Left ventricle myocardium inferior (tissue), 1 donor: ENCODE data around the gene ANKRD13C. TPM values are rescaled to one million over a fixed set of nuclear protein-coding genes. Genes with fewer than 3 reads are reported as not detected.
"Not testable (repeated sequence)": the region's sequence is repeated elsewhere in the genome, so short reads cannot be mapped to it uniquely, and the experiment has no call there.

ENCODE experiments used
- DNase-seq: peaks from one replicate; pipeline ENCODE4 v3.0.0-alpha.2; 2020
- H3K27ac ChIP-seq: fragments of 200-600 bp; replicated peaks from 2 replicates; pipeline ENCODE4 v1.8.0; 2021
- H3K27me3 ChIP-seq: fragments of 200-600 bp; 2 replicates; pipeline ENCODE4 v1.8.0; 2021; ENCODE audit warnings: low read depth
- H3K36me3 ChIP-seq: fragments of 200-600 bp; 2 replicates; pipeline ENCODE4 v1.8.0; 2021
- H3K4me1 ChIP-seq: fragments of 200-600 bp; 2 replicates; pipeline ENCODE4 v1.8.0; 2021
- H3K4me3 ChIP-seq: fragments of 200-600 bp; 2 replicates; pipeline ENCODE4 v1.8.0; 2021; ENCODE audit warnings: mild to moderate bottlenecking, moderate library complexity
- H3K9me3 ChIP-seq: fragments of 200-600 bp; replicated peaks from 2 replicates; pipeline ENCODE4 v1.8.0; 2021
- CTCF ChIP-seq: fragments of 200-600 bp; IDR thresholded peaks from 2 replicates; pipeline ENCODE4 v1.8.0; 2021; ENCODE audit warnings: antibody characterized with exemption, mild to moderate bottlenecking, borderline replicate concordance
- intact Hi-C: fragments of 100-400 bp; cut with micrococcal nuclease; formaldehyde crosslinking; loops from one replicate; pipeline ENCODE4 v1.11.0; 2022
- total RNA-seq: library from RNA; stranded (reverse); fragmentation: NEBNext Ultra II Directional; extraction: Animal tissue kit (Norgen Biotek cat#: 25700); gene quantifications from one replicate; pipeline ENCODE4 v1.2.1, GENCODE V29; 2021
- donor health status: DM: no; HTN: yes; CAD: no; lungs with severe emphysema.

ANKRD13C gene
- total RNA-seq, 1 donor from 2014 or later, result 9.5 TPM

GRCh38 chr1:70383483-70383882 is 29.0 kb upstream of the ANKRD13C start:
- Histone ChIP-seq H3K36me3 (no peaks in the 10 kb centered on the region), H3K27ac (no peak overlapping the region), H3K4me3 (no peak overlapping the region), H3K27me3 (no peaks in the 10 kb centered on the region), H3K4me1 (no peaks in the 10 kb centered on the region), H3K9me3 (no peaks in the 10 kb centered on the region)
- intact Hi-C loops, result no loop called here
- TF ChIP-seq CTCF, result no peak
- no peak for DNase-seq

GRCh38 chr1:70382682-70383081 is 28.2 kb upstream of the ANKRD13C start:
- no peak for TF ChIP-seq CTCF
- no peaks in the 10 kb centered on the region for H3K27me3 ChIP-seq

GRCh38 chr1:70376196-70376595 is 21.7 kb upstream of the ANKRD13C start:
- intact Hi-C loops, result no loop called here
- no peaks in the 10 kb centered on the region for H3K27me3 ChIP-seq
- TF ChIP-seq CTCF, result no peak

More at GRCh38 chr1:70382682-70383081, 28.2 kb upstream of the ANKRD13C start:
- Histone ChIP-seq H3K4me3 (no peak overlapping the region), H3K9me3 (no peaks in the 10 kb centered on the region), H3K27ac (no peak overlapping the region), H3K4me1 (no peaks in the 10 kb centered on the region), H3K36me3 (no peaks in the 10 kb centered on the region)
- no peak for DNase-seq
- intact Hi-C loops, result no loop called here

DNA sequence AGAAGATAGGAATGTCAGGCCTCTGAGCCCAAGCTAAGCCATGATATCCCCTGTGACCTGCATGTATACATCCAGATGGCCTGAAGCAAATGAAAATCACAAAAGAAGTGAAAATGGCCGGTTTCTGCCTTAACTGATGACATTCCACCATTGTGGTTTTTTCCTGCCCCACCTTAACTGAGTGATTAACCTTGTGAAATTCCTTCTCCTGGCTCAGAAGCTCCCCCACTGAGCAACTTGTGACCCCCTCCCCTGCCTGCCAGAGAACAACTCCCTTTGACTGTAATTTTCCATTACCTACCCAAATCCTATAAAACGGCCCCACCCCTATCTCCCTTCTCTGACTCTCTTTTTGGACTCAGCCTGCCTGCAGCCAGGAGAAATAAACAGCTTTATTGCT is 19.1 kb upstream of the ANKRD13C start:
- H3K27me3 ChIP-seq, H3K4me3 ChIP-seq, DNase-seq, H3K27ac ChIP-seq, H3K36me3 ChIP-seq, H3K9me3 ChIP-seq, H3K4me1 ChIP-seq, intact Hi-C loops: not testable (repeated sequence)

More at GRCh38 chr1:70376196-70376595, 21.7 kb upstream of the ANKRD13C start:
- Histone ChIP-seq H3K4me3 (no peak overlapping the region), H3K9me3 (no peaks in the 10 kb centered on the region), H3K36me3 (peaks cover 6% of the 10 kb centered on the region), H3K4me1 (no peaks in the 10 kb centered on the region), H3K27ac (no peak overlapping the region)
- DNase-seq, result no peak

GRCh38 chr1:70372426-70372825 is 17.9 kb upstream of the ANKRD13C start:
- Histone ChIP-seq H3K4me1 (no peaks in the 10 kb centered on the region), H3K9me3 (no peaks in the 10 kb centered on the region), H3K36me3 (peaks cover 18% of the 10 kb centered on the region), H3K4me3 (no peak overlapping the region), H3K27ac (no peak overlapping the region), H3K27me3 (no peaks in the 10 kb centered on the region)
- TF ChIP-seq CTCF, result no peak
- DNase-seq, result no peak
- intact Hi-C loops, result no loop called here

- H3K4me3 ChIP-seq, result not testable (repeated sequence)
Observed at GRCh38 chr1:70371586-70371985, 17.1 kb upstream of the ANKRD13C start.

DNA sequence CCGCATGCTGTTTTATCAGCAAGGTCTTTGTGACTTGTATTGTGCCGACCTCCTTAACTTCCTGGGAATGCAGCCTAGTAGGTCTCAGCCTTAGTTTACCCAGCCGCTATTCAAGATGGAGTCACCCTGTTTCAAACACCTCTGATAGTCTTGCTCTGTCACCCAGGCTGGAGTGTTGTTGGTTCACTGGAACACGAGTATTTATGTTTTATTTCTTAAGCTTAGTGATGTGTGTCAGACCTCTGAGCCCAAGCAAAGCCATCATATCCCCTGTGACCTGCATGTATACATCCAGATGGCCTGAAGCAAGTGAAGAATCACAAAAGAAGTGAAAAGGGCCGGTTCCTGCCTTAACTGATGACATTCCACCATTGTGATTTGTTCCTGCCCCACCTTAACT is 12.9 kb upstream of the ANKRD13C start:
- H3K9me3 ChIP-seq, intact Hi-C loops, H3K4me1 ChIP-seq, H3K4me3 ChIP-seq, DNase-seq, H3K27ac ChIP-seq, H3K27me3 ChIP-seq: not testable (repeated sequence)
- H3K36me3 ChIP-seq, result peaks cover 19% of the 10 kb centered on the region

More at GRCh38 chr1:70371586-70371985, 17.1 kb upstream of the ANKRD13C start:
- H3K4me1 ChIP-seq, intact Hi-C loops, DNase-seq, H3K27me3 ChIP-seq, H3K27ac ChIP-seq, H3K9me3 ChIP-seq: not testable (repeated sequence)
- H3K36me3 ChIP-seq, result peaks cover 19% of the 10 kb centered on the region

DNA sequence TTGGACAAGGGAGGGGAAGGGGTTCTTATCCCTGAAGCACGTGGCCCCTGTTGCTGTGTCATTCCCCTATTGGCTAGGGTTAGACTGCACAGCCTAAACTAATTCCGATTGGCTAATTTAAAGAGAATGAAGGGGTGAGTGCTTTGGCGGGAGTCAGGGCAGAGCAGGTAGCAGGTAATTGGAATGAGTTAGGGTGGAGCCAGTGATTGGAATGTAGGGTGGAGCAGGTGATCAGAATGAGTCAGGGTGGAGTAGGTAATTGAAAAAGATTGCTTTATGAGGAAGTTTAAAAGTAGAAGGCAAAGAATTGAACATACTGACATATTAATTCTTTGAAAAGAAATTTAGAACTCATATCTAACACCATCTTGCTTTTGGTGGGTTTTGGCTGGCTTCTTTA is 12.5 kb upstream of the ANKRD13C start:
- H3K27me3 ChIP-seq, H3K4me3 ChIP-seq, H3K4me1 ChIP-seq, H3K27ac ChIP-seq, H3K9me3 ChIP-seq, DNase-seq, intact Hi-C loops: not testable (repeated sequence)
- H3K36me3 ChIP-seq, result peaks cover 19% of the 10 kb centered on the region

GRCh38 chr1:70366425-70366952 is 12.0 kb upstream of the ANKRD13C start:
- intact Hi-C loops, DNase-seq: not testable (repeated sequence)

More at GRCh38 chr1:70366425-70366952, 12.0 kb upstream of the ANKRD13C start:
- not testable (repeated sequence) for H3K9me3 ChIP-seq, H3K4me1 ChIP-seq, H3K27ac ChIP-seq, H3K27me3 ChIP-seq, H3K4me3 ChIP-seq
- peaks cover 16% of the 10 kb centered on the region for H3K36me3 ChIP-seq
